Anterior cingulate cortex (tissue), 58 donors: ENCODE results near the gene TST.

Source experiments
- DNase-seq, 58 donors: peaks; one replicate each; lab custom pipeline; 2025; lab: John Stamatoyannopoulos, UW

Gene TST

GRCh38 chr22:37054600-37055365, 35.5 kb upstream of the TST start:
- no peak for DNase-seq

- no peak for DNase-seq
Observed at GRCh38 chr22:37054056-37054395, 34.8 kb upstream of the TST start.

- DNase-seq, result peak in 22 of 58 donors; percentile 9 to 67 (median 37)
Observed at GRCh38 chr22:37053310-37054055, 34.2 kb upstream of the TST start.

GRCh38 chr22:37052386-37053309, 33.4 kb upstream of the TST start:
- DNase-seq, result no peak

GRCh38 chr22:37051391-37052385, 32.4 kb upstream of the TST start, which contains the start of gene KCTD17:
Gene KCTD17 (plus strand): TSS chr22:37051742. CDS start chr22:37051761, 19 bp downstream.
- DNase-seq, result peak in 52 of 58 donors; percentile 16 to 81 (median 49)

GRCh38 chr22:37050913-37051312, 31.7 kb upstream of the TST start:
- DNase-seq, result no peak

GRCh38 chr22:37049224-37049623, 30.0 kb upstream of the TST start:
- DNase-seq, result no peak

- DNase-seq, result no peak
Observed at GRCh38 chr22:37048133-37048532, 28.9 kb upstream of the TST start.

GRCh38 chr22:37047006-37047405, 27.8 kb upstream of the TST start:
- DNase-seq, result no peak

GRCh38 chr22:37046589-37046988, 27.3 kb upstream of the TST start:
- DNase-seq, result no peak

- peak in 1 of 58 donors; percentile 6 for DNase-seq
Observed at GRCh38 chr22:37045958-37046357, 26.7 kb upstream of the TST start.

GRCh38 chr22:37044634-37045625, 25.7 kb upstream of the TST start:
- no peak for DNase-seq

DNA sequence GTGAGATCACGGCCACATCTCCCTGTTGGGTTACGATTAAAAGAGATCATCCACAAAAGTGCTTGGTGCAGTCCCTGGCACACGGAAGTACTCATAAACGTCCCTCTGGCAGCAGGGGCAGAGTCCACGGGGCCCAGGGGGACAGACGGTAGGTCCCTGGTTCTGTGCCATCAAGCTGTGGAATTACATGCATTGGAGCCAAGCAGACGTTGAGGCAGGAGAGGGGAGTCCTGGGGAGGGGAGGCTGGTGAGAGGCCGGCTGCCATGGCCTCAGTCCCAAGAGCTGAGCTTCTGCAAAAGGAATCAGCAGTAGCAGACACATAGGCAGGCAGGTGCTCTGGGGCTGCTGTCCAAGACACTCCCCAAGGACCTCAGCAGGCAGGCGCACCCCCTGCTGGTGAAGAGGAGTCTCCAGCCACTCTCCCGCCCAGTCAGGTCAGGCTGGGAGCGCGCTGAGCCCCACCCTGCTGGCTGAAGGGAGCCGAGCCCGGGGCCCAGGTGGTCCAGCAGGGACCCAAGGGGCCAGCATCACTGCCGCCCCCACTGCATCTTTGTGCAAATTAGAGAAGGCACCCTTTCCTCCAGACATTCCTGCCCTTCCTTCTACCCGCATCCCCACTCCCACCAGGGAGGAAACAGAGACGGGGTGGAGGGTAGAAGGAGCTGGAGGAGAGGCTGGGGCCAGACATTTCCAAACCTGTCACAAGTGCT, 24.7 kb upstream of the TST start:
- no peak for DNase-seq

GRCh38 chr22:37043209-37043827, 24.1 kb upstream of the TST start:
- no peak for DNase-seq

DNA sequence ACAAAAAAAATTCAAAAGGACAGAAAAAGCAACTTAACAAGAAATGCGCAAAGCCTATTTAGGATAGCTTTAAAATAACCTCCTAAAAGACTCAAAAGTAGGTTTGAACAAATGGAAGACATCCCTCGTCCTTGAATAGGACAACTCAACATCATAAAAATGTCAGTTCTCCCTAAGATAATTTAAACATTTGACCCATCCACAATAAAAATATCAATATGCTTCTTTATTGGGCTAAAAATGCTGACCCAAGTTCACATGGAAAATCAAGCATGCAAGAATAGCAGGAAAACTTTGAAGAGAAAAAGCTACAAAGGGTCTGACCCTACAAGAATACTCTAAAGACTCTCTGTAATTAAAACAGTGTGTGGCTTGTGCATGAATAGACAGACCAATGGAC, 20.2 kb upstream of the TST start:
- no peak for DNase-seq

DNA sequence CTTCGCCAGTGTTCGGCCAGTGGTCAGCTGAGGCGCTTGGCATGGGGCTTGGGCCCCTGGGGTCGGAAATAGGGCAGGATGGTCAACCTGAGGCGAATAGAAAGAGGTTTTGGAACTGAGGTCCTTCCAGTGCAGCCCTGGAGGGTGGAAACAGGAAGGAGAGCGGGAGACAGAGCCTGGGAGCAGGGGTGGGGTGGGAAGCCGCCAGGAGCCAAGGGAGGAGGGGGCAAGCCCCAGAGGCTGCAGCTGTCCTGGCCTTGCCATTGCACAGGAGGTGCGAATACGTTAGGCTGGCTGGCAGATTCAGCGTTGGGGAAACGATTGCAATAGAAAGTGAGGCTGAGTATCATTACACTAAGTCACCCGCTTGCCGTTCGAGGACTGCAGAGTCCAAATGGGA, 18.4 kb upstream of the TST start:
- no peak for DNase-seq

GRCh38 chr22:37036655-37037377, 17.6 kb upstream of the TST start:
- DNase-seq, result no peak
